NCI-H1105 treated with DMSO at 0.1 percent for 48 hours (cell line): ENCODE data around the gene AGBL4.
"Not testable (repeated sequence)": the region's sequence is repeated elsewhere in the genome, so short reads cannot be mapped to it uniquely, and the experiment has no call there.

ENCODE experiments used
- DNase-seq: peaks from one replicate; lab custom pipeline; 2025; lab: John Stamatoyannopoulos, UW

The AGBL4 gene

DNA sequence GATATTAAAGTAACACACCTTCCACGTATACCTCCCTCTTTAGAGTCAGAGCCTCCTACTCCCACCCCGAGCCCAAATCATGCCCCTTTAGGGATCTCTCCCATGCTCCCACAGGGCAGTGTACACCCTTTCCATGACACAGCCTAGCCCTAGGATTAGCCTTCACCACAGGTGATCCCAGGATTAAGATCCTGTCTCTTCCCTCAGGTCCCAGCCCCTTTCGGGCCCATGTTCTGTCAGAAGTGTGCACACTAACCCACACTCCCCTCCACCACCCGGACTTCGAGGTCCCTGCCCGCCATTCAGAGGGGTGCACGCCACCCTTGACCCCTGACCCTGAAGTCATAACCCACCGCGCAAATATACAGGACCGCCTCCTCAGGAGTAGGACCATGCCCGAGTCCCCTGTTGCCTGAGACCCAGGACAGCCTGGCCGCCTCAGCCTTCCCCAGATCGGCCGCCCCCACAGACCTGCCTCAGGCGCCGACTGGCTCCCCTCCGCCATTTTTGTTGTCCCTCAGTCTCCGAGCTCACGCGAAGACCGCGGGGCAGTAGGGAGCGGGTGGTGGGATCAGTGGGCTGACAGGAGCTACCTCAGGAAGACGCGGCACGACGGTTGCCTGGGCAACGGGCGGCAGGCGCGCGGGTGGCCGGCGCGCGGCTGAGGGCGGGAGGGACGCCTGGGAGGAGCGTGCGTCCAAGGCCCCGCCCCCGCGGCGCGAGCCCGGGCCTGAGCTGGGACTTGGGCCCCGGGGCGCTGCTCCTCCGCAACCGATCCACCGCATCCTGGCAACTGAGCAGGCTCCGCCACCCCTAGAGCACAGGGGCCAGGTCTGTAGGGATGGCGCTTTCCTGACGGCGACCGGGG is at the start of gene AGBL4:
TSS of gene AGBL4 (minus strand) at position 663 of the 868 bp plus-strand sequence.
- DNase-seq, result peak; percentile 83

DNA sequence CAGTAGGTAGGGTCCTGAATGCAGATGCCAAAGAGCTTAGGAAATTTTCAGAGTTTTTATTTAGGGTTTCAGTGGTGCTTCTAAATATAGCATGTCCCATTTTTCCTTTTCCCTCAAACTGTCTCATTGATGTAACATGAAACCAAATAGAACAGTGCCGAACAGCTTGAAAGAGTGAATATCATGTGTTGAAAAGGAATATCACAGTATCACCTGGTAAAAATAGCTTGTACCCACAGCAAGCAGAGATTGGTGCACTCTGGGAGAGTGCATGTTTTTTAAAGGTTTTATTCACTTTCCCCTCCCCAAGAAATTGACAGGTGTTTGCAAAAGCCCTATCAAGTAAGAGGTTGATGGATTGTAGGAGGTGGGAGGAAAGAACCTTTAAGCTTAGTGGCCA is 43.1 kb upstream of the AGBL4 start:
- DNase-seq, result no peak

DNA sequence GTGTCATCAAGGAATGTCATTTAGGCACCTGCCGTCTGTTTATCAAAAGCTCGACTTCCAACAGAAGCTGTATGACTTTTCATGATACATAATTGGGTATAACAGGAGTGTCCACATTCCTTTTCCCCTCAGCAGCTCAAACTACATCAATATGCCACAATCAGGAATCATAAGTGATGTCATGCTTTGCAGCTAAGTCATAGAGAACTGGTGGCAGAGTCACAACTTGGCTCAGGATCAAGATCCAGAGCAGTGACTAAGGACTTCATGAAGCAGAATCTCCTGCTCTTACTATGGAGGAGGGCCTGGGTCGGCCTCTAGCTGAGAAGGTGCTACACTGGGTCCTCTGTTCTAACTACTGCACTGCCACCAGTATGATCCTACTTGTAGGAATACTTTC is 36.5 kb upstream of the AGBL4 start:
- DNase-seq, result peak; percentile 38

DNA sequence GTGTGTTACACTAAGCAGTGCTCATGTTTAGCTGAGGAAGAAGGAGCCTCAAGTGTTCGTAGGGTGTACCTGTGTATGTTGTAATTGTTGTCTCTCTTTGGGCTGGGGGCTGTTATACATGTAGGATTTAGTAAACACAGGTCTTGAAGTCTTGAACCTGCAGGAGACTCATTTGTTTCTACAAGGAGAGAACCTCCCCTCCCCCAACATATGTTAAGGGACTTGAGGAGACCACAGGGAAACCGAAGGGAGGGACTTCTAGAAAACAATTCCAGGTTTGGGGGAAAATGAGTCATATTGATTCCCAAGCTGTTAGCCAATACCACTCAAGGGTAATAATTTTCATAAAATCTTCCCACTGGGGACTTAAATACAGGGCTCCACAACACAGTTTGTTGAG is 25.0 kb upstream of the AGBL4 start:
- no peak for DNase-seq

DNA sequence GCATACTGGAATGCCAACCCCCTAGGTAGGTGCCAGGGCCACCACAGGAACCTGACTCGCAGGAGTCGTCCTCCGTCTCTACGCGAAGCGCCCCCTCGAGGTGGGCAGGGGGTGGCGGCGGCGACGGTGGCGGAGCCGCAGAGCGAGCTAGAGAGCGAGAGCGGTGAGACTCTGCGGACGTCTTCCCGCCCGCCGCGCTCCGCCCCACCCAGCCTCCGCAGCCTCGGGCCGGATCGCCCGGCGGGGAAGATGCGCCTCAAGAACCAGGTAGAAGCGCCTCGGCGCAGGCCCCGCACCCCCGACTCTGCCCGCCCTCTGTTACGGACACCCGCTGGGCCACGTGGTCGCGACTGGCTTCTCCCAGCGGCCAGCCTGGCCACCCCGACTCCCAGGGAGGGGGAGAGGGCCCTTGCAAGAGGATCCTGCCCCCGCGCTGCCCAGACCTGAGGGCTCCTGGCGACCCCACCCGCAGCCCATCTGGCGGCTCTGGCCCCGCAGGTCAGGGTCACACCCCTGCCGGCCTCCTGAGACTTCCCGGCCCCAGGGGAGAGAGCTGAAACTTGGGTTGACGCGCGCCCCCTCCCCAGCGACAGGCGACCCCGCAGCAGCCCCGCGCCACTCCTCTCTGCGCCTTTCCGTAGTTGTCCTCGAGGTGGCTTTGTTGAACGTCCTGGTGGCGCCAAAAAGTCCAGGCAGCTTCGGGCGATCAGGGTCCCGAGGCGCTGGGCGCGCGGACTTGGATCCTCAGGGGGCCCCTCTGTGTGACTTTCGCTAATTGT is 24.4 kb upstream of the AGBL4 start:
- DNase-seq, result no peak

DNA sequence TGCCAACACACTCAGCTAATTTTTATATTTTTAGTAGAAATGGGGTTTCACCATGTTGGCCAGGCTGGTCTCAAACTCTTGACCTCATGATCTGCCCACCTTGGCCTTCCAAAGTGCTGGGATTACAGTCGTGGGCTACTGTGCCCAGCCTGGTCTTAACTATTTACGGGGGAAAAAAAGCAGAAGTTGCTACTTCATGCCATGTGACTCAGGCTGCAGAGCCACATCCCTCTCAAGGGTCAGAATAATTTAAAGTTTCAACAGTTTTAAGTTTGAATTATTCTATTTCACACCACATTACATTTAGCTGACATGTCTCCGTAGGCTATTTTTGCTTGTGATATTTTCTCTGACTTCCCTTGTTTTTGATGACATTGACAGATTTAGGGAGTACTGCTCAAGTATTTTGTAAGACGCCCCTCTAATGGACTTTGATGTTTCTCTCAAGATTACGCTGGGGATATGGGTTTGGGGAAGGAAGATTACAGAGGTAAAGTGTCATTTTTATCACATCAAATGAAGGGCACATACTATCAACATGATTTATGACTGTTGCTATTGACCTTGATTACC is 14.6 kb upstream of the AGBL4 start:
- no peak for DNase-seq

DNA sequence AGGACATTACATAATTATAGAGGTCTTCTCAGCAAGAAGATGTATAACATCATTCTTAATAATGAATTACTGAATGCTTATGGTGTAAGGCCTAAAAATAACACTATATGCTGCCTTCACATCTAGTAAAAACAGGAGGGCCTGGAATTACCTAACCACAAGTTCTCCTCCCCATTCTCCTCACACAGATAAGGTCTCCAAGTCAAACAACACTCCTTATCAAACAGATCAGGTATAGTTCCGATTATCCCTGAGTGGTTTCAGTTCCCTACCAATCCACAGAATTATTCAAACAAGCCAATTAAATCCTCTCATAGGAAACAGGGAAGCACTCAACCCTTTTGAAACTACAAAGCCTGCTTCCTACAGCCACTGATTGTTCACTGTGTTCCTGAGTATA is 4.0 kb upstream of the AGBL4 start:
- DNase-seq, result peak; percentile 19

DNA sequence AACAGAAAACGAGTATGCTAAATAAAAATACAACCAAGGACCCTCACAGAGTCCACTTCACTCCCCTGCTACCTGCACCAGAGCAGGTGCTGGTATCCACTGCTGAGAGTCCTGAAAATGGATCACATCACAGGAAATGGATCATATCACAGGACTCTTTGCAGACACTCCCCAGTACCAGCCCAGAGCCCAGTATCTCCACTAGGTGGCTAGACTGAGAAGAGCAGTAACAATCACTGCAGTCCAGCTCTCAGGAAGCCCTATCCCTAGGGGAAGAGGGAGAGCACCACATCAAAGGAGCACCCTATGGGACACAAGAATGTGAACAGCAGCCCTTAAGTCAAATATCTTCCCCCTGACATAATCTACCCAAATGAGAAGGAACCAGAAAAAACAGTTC is 28.0 kb downstream of the AGBL4 start:
- no peak for DNase-seq

DNA sequence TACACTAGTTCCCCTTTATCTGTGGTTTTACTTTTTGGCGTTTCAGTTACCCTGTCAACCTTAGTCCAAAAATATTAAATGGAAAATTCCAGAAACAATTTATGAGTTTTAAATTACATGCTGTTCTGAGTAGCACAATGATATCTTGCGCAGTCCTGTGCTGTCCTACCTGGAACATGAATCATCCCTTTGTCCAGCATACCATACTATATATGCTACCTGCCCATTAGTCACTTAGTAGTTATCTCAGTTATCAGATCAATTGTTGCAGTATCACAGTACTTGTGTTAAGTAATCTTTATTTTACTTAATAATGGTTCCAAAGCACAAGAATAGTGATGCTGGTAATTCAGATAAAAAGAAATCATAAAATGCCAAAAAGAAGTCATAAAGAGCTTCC is 52.7 kb downstream of the AGBL4 start:
- no peak for DNase-seq

DNA sequence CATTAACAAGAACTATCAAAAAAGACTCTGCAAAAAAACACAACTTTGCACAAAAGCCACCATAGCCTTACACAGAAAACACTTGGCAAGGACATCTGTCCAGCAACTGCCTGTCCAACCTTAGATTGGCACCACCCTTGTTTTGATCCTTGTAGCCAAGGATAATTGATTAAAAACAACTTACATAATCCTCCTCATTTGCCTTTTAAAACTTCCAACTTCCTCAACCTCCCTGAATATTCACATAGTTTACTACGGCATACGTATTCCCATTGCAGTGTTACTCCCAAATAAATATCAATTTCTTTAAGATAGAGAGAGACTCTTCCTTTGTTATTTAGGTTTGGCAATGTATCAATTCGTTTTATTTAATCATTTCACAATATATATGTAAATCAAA is 72.4 kb downstream of the AGBL4 start:
- no peak for DNase-seq

DNA sequence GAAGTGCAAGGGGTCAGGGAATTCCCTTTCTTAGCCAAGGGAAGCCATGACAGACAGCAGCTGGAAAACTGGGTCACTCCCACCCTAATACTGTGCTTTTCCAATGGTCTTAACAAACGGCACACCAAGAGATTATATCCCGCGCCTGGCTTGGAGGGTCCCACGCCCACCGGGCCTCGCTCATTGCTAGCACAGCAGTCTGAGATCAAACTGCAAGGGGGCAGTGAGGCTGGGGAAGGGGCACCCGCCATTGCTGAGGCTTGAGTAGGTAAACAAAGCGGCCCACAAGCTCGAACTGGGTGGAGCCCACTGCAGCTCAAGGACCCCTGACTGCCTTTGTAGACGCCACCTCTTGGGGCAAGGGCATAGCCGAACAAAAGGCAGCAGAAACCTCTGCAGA is 108.5 kb downstream of the AGBL4 start:
- DNase-seq, result not testable (repeated sequence)

DNA sequence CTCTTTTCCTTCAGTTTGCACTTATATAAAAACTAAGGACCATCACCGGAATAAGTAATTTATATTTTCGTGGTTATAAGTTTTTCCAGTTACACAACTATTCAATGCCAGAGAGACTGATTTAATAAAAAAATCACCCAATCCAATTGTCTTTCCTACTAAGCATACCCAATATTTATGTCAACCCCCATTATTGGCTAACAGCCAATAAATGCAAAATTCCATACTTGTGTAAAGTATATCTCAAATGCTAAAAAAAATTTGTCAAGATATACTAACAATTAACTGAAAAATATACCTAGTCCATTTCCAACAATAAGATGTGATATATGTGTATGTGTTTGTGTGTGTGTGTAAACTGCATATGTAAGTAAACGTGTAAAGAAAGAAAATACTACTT is 117.4 kb downstream of the AGBL4 start:
- no peak for DNase-seq

DNA sequence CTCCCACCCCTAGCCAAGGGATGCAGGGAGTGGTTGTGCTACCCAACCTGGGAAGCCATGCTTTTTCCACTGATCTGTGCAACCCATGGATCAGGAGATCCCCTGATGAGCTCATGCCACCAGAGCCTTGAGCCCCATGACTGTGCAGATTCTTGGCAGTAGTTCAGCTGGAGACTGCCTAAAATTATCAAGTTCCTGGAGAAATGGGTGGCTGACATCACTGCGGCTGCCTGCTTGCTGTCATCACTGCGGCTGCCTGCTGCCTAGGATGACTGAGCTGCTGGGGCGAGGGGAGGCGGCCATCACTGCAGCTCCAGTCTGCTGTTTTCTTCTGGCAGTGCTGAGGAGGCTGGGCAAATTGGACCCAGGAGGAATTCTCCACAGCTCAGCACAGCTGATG is 159.2 kb downstream of the AGBL4 start:
- no peak for DNase-seq

DNA sequence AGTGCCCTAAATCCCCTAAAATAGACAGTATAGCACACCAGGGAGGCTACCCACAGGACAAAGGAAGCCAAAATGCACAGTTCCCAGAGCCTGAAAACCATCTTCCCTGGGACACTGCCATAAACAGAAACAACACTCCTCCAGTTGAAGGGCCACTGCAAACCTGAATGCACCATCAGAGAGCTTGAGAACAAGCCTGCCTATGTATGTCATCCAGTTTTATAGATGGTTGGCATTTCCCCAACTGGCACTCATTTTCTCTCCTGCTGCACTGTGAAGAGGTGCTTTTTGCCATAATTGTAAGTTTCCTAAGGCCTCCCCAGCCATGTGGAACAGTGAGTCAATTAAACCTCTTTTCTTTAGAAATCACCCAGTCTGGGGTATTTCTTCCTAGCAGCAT is 169.0 kb downstream of the AGBL4 start:
- peak; percentile 70 for DNase-seq

DNA sequence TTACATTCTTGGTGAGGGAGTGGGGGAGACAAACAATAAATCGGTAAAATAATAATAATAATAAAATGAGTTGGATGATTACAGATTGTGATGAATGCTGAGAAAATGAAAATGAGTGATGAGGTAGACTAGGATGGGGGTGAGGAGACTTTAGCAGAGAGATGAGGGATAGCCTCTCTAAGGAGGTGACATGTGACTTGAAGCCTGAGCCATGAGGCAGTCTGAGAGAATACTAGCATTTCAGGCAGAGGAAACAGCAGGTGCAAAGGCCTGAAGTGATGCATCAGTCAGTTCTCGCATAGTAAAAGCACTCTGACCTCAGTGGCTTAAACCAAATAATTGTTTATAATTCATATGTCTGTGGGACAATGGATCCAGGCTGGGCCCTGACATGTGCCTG is 181.2 kb downstream of the AGBL4 start:
- DNase-seq, result no peak

DNA sequence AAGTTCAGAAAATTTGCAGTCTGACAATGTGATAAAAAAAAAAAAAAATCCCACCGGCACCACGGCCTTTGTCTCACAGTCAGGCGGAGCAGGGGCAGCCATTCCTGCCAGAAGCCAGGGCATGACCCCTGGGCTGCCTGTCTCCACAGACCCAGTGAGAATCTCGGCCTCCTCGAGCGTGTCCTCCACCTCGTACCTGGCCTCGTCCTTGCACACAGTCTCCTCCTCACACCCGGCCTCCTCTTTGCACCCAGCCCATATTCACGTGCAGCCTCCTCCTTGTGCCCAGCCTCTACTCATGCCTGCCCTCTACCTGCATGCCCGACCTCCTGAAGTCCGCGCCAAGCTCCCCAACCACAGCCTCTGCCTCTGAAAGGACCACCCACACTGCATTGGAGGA is 182.0 kb downstream of the AGBL4 start:
- no peak for DNase-seq

DNA sequence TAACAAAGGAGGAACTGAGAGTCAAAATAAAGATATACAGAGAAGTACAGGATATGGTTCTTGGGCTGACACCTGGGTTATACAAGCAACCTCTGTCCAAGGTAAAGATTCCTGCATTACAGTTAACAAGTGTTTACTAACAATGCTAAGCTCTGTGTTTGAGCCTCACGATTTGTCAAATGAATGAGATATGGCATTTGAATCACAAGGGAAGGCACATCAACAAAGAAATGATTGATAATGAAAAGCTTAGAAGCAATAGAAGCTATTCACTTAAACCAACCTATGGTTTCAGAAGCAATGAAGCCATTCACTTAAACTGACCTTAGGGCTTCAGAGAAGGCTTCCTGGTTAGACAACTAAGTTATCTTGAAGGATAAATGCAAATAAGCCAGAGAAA is 199.5 kb downstream of the AGBL4 start:
- no peak for DNase-seq

DNA sequence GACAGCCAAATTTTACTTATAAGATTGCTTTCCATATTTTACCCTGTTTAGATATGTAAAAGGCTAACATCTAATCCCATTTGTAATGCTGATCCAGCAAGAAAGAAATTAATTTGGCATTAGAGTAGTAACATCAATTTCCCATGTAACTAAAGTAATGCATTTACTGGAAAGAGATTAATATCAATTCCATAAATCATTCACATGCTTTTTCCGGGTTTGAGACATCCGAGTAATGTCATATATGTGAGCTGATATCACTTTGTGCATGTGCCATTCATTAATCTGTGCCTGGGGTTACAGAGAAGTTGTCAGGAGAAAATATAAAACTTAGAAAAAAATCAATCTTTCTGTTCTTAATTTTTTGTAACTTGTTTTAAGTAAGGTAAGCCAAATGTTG is 206.1 kb downstream of the AGBL4 start:
- DNase-seq, result no peak

DNA sequence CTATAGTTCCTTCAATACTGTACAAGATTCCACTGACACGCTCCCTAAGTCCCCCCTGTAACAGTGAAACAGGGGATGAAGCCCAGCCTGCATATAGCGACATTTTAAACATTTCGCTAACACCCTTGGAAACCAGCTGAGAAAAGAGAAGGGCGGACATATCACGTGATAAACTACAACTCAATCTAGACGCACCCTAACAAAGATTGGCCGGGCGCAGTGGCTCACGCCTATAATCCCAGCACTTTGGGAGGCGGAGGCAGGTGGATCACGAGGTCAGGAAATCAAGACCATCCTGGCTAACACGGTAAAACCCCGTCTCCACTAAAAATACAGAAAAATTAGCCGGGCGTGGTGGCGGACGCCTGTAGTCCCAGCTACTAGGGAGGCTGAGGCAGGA is 236.7 kb downstream of the AGBL4 start:
- DNase-seq, result not testable (repeated sequence)

DNA sequence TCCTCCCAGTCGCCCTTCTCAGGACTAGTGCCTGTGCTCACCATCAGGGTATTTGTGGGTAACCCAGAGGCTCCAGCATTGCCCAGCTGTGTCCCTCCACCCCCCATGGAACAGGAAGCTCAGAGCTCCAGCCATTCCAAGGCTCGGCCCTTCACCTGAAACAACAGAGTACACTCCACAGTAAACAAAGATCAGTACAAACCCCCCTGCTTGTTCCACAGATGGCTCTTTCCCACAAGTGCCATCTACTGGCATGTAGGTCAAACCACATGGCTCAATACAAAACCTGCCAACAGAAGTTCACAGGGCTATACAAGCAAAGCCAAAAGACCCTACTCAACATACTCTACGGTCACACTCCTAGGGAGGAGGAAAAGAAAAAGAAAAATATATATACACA is 258.7 kb downstream of the AGBL4 start:
- no peak for DNase-seq

DNA sequence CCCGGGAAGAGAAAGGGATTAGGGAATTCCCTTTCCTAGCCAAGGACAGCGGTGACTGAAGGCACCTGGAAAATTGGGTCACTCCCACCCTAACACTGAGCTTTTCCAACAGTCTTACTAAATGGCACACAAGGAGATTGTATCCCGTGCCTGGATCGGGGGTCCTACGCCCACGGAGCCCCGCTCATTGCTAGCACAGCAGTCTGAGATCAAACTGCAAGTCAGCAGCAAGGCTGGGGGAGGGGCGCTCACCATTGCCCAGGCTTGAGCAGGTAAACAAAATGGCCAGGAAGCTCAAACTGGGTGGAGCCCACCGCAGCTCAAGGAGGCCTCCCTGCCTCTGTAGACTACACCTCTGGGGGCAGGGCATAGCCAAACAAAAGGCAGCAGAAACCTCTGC is 285.6 kb downstream of the AGBL4 start:
- DNase-seq, result not testable (repeated sequence)

DNA sequence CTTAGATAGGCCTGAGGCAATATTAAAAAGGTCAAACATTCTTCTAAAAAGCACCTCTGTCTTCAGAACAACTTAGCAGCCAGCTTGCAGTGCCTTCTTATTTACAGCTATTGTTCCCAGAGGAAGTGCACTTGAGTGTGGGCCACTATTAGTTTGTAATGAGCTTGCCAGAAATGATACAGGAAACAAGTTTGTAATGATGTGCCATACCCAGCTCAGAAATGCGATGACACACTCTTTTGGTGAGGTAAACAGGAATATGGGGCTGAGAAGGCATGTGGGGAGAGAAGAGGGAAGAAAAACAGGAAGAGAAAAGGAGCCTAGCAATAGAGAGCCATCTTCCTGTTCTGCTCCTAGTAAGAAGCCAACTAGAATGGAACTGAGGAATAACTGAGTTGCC is 295.4 kb downstream of the AGBL4 start:
- peak; percentile 22 for DNase-seq

DNA sequence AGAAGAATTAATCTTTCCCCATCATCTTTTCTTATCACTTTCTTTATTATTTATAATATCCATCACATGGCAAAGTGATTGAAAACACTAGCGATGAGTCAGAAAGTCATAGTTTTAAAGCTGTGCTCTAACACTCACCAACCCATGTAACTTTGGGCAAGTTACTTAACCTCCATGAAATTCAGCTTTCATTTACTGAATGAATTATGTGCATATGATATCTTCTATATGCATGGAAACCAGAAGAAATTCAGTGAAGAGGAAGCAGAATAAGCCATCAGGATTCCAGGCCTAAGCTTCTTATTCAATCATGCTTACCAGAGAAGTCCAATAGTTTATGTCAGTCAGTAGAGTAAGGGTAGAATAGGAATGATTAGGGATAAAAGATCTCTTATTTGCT is 300.1 kb downstream of the AGBL4 start:
- DNase-seq, result no peak
